ENCODE data around the gene DNAJC12.
"Not testable (repeated sequence)": the region's sequence is repeated elsewhere in the genome, so short reads cannot be mapped to it uniquely, and the experiment has no call there.

DNAJC12 gene

DNA sequence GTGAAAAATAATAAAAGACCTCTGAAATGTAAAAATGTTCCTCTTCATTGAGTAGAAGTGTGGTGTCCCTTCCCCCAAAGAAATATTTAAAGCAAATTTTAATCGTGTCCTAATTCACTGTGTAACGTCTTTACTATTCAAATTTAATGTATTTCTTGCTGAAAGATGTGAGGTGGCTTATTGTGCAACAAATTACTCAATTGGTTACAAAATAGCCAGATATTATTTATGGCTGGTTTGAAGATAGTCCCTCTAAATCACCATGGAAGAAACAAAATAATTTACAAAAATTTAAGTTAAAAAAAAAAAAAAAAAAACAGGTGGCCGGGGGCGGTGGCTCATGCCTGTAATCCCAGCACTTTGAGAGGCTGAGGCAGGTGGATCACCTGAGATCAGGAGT is 43.7 kb downstream of the DNAJC12 start:
- no peak for DNase-seq (ENCODE audit: low read depth in 1 of 2, low spot score in 1 of 2)

DNA sequence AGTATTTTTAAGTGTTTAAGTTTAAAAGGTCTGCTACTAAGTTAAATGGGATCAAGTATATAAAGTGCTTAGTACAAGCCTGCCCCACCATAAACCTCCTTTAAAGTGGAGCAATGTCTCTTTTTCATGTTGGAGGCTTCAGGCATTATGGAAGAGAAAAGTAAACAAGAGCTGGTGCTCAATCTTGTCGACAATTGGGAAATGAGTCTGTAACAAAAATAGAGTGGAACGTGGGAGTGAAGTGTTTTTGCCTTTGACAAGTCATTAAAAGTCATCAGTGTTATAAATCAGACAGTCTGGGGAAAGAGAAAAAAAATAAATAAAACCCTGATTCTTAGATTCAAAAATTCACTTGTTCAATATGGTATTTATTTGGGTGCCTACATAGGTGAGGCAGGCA is 44.7 kb downstream of the DNAJC12 start:
- DNase-seq (ENCODE audit: low read depth in 1 of 2, low spot score in 1 of 2): no peak

DNA sequence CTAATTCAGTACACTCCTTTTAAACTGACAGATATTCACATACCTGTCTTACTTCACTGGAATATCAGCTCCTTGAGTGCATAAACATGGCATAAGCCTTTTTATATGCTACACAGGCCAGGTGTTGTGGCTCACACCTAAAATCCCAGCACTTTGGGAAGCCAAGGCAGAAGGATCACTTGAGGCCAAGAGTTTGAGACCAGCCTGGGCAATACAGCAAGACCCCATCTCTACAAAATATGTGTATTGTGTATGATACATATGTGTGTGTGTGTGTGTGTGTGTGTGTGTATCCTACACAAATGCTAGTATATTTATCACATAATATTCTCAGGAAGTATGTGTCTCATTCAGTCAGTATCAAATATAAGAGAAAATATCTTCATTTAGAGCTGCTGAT is 45.3 kb downstream of the DNAJC12 start:
- no peak for DNase-seq (ENCODE audit: low read depth in 1 of 2, low spot score in 1 of 2)

DNA sequence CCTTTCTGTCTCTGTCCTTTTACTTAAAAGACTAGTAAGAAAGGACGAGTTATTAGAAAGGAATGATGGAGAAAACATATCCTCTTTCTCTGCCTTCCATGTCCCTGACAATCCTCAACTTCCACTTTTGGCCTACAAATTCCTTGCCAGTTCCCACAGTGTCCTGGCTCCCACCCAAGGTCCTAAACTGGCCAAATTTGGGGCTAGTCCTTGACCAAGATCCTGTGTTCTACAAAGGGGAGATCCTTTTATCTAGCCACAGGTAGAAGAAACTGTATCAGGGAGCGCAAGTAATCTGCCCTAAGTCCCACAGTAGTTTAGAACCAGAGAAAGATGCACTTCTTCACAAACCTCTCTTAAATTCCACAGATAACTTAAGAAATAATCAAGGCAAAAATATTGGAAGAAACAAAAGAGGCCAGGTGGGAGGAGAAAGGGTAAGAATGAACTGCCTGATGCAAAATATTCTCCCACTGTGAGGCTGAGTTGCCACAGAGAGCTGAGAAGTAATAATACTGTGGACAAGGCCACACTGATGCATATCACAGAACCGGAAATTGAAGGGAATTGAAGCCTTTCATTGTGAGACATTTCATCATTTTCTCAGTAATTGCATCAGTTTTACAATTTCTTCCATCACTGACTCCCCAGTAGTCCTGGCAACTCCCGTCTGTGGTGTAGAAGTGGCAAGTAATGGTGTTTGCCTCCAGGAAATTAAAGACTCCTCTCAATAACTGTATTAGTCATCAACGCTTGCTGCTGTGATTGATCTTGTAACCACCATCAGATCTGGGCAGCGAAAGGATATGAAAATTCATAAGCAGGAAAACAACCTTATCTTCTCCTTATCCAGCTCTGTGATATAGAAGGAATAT is 47.2 kb downstream of the DNAJC12 start:
- peak in 1 of 2 donors; percentile 10 for DNase-seq (ENCODE audit: low read depth in 1 of 2, low spot score in 1 of 2)

DNA sequence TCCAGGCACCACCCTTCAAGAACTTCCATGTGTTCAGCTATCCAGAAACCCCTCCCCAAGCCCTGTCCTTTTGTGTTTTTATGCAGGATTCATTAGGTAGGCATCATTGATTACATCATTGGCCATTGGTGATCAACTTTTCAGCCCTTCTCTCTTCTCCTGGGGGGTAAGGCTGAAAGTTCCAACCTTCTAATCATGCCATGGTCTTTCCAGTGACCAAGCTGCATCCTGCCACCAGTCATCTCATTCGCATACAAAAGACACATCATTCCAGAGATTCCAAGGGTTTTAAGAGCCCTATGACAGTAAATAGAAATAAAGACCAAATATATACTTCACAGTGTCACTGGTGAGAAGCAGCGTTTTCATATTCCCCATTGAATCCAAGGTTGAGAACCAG is 48.2 kb downstream of the DNAJC12 start:
- DNase-seq (ENCODE audit: low read depth in 1 of 2, low spot score in 1 of 2): no peak

DNA sequence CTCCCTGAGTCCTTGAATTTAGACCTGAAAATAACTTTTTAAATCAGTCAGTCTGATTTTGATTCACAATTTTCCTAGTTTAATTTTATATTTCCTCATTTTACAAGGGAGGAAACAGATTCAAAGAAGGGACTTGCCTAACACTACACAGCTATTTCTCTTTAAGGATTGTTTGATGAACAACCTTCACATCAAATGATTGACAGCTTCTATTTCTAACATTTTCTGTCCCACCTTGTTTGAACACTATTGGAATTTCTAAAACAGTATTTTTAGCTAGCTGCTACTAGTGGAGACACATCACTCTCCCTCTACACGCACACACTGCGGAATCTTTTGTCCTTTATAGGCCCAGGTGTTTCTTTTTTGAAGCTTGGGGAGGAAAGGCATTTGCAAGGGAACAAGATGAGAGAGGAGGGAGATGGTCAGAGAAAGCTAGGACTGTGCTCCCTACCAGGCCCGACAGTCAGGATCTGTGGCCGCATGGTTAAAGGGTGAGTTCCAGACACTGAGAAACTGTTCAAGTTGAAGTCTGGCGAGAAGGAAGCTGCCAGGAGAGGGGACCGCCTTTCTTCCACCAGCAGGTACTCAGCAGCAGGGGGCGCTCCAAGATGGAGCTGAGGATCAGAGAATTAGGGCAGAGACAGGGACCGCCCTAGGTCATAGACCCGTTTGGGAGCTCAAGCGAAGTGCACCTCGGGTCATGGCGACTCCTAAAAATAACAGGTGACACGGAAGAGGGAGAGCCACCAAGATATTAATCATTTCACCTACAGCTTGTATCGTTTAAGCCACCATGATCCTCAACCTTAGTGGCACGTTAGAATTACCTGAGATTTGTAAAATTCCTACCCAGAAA is 49.7 kb downstream of the DNAJC12 start:
- peak; percentile 57 to 71 for DNase-seq (ENCODE audit: low read depth in 1 of 2, low spot score in 1 of 2)

DNA sequence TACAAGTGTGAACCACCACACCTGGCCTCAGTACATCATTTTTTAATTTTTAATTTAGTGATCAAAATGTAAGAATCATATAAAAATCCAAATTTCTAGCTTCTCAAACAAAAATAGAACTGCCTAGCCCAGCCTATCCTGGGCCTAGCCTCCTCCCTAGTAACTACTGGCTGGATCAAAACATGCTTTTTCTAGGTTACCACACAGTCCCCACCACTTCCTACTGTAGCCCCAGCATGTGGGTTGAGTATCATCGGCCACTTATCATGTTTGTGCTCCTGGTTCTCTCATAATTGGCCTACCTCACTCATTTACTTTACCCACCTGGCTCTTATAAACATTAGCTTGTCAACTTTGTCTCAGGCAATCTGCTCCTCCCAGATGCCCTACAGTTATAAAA is 52.9 kb downstream of the DNAJC12 start:
- DNase-seq (ENCODE audit: low read depth in 1 of 2, low spot score in 1 of 2): no peak

DNA sequence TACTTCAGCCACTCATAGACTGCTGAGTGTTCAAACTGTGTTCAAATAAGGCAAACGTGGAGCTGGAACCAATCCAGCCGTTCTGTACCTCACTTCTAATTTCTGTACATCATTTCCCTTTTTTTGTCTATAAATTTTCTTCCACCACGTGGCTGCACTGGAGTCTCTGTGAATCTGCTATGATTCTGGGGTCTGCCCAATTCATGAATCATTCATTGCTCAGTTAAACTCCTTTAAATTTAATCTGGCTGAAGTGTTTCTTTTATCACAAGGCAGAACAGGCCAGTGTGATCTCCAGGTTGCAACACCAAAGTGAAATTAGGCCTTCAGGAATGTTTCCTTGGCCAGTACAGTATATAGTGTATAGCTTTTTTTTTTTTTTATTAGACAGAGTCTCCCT is 53.5 kb downstream of the DNAJC12 start:
- no peak for DNase-seq (ENCODE audit: low read depth in 1 of 2, low spot score in 1 of 2)

DNA sequence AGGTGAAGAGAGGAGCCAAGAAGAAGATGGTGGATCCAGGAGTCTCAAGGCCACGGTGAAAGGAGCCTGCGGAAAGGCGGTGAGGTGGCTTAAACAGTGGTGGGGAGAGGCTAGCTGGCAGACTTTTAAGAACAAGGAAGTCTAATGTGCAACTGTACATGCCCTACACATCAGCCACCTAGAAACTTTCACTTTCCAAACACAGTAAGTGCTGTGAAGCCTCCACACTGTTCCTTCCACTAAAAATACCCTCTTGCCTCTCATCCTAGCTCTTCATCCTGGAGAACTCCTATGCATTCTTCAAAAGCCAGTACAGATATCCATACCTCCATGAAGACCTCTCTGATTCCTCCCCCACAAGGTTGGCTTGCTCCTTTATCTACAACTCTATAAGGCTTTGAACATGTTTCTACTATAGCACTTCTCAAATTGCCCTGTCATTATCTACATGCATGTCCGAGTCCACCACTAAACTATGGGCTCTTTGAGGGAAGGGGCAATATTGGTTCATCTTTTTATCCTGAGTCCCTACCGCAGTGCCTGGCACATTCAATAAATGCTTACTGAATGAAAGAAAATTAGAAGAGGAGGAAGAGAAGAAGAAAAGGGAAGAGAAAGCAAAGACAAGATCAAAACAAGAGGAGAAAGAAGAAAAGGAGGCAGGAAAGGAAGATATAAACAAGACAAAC is 54.2 kb downstream of the DNAJC12 start:
- DNase-seq (ENCODE audit: low read depth in 1 of 2, low spot score in 1 of 2): no peak

DNA sequence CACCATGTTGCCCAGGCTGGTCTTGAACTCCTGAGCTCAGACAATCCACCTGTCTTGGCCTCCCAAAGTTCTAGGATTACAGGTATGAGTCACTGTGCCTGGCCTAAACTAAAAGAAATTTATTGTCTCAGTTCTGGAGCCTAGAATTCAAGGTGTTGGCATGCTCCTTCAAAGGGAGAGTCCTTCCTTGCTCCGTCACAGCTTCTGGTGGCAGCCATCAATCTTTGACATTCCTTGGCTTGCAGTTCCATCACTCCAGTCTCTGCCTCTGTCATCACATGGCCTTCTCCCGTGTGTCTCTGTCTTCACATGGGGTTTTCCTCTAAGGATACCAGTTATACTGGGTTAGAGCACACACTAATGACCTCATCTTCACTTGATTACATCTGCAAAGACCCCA is 55.5 kb downstream of the DNAJC12 start:
- DNase-seq (ENCODE audit: low read depth in 1 of 2, low spot score in 1 of 2): no peak

DNA sequence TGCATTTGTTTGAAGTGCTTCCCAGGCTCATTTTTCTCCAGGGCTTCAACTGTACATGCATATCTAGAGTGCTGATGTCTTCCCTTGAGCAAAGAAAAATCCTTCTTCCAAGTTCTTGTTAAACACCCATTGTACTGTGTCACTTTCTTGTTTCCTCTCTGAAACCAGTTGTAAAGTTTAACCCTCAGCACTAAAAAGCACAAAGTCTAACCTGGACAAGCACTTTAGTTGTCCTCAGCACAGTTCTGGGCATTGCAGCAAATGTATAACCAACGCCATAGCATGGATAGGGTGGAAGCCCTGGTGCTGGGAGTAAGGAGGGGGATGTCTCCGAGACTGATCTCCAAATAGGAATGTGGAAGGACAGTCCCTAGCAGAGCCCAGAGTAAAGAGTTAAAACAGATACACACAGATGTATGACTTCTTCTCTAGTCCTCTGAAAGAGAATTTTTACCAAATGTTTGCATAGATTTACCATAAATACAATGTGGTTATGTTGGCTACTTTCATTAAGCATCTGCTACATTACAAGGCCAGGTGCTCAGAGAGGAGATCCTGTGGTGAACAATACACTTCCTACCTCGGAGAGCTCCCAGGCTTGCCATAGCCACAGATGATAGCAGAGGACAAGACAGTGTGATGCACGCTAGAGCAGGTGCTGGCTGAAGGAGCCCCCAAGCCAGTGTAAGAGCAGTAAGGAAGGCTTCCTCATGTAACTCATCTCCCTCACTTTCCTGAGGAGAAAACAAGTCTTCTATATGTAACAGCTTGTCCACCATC is 57.0 kb downstream of the DNAJC12 start:
- no peak for DNase-seq (ENCODE audit: low read depth in 1 of 2, low spot score in 1 of 2)

DNA sequence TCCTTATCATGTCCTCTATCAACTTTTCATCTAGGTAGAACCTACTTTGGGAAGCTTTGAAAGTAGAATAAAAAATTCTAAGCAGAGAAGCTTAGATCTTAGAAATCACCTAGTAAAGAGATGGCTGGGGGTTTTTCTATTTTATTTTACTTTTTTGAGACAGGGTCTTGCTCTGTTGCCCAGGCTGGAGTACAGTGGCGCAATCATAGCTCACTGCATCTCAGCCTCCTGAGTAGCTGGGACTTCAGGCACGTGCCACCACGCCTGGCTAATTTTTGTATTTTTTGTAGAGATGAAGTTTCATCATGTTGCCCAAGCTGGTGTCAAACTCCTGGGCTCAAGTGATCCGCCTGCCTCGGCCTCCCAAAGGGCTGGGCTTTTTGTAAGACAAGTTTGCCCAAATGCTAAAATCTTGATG is 57.8 kb downstream of the DNAJC12 start:
- DNase-seq (ENCODE audit: low read depth in 1 of 2, low spot score in 1 of 2): not testable (repeated sequence)

DNA sequence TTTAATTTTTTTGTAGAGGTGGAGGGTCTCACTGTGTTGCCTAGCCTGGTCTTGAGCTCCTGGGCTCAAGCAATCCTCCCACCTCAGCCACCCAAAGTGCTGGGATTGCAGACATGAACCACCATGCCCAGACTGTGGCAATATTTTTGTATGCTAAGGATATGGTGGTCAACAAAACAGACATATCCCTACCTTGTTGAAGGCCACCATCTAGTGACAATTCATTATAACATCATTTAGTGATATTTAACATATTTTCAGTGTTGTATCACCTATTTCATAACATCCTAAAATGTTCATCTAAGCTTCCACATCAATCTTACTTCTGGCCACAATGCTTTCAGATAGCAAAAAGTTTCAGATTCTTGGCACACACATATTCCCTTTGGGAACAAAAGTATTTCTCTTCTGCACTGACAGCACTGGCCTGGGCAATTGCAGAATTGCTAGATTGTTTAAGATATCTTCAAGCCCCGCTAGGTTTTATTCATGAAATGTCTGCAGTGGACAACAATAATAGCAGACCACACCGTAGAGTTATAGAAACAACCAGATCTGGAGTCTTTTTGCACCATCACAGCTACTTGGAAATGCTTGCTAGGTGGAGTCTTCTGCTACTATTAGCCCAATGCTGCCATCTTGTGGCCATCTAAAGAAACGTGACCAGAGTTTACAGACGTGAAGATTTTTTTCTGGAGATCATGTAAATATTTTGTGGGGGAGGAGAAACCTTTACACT is 58.4 kb downstream of the DNAJC12 start:
- DNase-seq (ENCODE audit: low read depth in 1 of 2, low spot score in 1 of 2): peak; percentile 15 to 73

DNA sequence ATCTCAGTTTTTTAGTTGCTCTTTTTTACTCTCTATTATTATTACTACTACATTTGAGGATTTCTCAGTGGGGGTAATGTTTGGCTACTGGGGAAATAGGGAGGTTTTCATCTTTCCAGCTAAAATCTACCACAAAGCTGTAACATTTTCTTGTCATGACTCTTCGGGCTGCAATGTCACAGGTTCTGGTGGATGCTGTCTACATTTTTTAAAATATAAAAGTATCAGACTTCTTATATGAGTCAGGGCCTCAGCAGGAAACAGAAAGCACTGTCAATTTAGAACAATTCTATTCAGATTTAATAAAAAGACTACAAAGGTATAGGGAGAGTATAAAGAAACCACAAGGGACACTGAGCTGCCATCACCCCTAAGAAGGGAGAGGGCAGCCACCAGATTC is 61.6 kb downstream of the DNAJC12 start:
- DNase-seq (ENCODE audit: low read depth in 1 of 2, low spot score in 1 of 2): no peak

DNA sequence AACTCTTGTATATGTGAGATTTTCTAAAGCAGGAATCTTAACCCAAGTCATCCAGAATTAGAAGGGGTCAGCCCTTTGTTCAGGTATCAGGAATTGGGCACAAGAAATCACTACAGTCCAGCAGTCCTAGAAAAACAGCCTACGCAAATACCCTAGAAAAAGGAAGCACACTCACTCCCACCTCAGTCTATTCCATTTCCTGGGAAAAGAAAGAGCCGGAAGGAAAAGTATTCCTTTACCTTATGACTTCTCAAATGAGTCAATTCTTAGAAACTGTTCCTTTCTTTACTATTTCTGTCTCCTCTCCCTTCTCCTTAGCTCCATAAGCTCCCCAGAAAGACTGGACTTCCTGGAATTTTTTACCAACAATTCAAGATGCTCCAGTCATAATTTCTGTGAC is 62.7 kb downstream of the DNAJC12 start:
- DNase-seq (ENCODE audit: low read depth in 1 of 2, low spot score in 1 of 2): no peak

DNA sequence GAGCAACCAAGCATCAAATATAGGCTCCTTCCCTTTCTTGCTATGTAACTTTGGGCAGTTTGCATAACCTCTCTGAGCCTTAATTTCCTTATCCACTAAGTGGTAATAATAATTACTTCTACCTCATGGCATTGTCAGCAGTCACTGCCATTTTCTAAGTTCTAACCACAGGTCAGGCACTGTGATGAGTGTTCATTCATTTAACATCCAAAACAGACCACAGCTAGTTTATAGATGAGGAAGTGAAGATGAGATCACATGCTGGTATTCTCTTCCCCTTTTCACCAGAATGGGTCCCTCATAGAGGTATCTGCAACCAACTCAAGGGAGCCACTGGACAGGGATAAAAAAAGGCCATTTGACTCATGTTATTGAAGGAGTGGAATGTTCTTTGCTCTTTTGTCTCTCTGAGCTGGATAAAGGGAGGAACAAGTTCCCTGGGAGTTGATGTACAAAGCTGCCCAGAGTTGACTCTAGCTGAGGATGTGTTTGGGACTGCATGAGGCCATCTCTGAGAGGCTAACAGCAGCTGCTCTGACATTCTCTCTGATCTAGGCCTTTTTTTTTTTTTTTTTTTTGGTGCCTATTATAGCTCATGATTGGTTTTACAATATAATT is 65.0 kb downstream of the DNAJC12 start:
- DNase-seq (ENCODE audit: low read depth in 1 of 2, low spot score in 1 of 2): no peak

DNA sequence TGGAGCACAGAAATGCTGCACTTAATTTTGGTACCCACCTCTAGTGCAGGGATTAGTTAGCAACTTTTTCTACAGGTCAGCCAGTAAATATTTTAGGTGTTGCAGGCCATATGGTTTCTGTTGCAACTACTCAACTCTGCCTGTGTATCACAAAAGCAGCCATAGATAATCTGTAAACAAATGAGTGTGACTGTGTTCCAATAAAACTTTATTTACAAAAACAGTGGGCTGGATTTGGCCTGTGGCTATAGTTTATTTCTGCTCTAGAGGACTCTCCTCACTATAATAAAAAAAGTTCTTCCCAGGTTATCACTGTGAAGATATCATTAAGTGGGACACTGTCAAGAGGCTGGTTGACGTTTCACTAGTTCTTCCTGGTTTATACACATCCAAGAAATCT is 65.8 kb downstream of the DNAJC12 start:
- DNase-seq (ENCODE audit: low read depth in 1 of 2, low spot score in 1 of 2): no peak

DNA sequence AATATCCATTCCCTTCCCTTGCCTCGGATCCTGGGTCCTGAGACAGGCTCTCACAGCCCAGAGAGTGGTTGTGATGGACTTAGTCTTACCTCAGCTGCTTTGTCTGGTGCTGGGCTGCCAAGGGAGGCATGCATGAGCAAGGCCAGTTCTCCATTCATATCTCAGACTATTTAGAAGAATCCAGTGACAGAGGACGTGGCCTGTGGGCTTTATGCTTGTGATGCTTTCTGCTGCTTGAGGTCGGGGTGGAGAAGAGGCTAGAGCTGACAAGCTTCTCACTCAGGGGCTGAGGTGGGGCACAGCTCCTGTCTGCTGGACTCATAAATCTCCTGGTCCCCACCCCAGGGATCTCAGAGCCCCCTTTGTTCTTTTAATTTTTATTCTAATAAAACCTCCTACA is 66.8 kb downstream of the DNAJC12 start:
- DNase-seq (ENCODE audit: low read depth in 1 of 2, low spot score in 1 of 2): no peak

DNA sequence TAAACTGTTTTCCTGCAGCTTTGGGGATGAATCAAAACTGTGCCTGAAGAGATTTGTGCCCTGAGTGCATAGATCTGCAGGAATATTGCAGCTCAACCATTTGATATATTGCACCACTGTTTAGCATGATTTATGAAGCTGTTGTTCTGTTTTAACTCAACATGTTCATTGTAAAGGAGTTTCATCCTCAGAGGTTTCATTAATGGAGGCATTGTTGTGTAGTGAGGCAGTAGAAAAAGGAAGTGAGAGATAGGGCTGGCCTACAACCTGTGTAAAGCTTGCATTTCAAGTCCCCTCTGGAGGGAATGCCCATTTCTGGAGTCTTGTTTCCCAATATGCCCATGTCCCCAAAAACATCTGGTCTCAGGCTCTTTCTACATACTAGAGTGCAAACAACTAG is 67.5 kb downstream of the DNAJC12 start:
- no peak for DNase-seq (ENCODE audit: low read depth in 1 of 2, low spot score in 1 of 2)

DNA sequence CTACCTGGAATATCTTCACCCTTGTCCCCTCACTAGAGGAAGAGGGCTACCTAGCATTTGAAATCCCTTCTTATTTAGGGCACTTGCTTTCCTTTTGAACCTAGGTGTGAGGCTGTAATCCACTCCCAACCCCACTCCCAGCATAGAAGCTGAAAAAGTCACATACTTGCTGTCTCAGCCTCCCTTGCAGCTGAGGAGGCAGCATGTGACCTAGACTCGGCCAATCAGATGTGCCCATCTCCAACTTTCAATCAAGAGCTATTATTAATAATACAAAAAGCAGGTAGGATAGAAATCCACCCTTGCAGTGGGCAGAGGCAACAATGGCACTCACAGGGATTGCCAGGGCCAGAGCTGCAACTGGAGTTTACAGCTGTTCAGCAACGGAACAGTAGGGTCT is 70.7 kb downstream of the DNAJC12 start:
- no peak for DNase-seq (ENCODE audit: low read depth in 1 of 2, low spot score in 1 of 2)

All from activated CD4-positive, alpha-beta T cell treated with anti-CD3 and anti-CD28 coated beads, Interleukin-2, amount 50 U/mL, for 24 hours (primary cell).